GM12878 (cell line): Measurements from ENCODE around the gene TFDP1. TPM values are rescaled to one million over a fixed set of nuclear protein-coding genes. Genes with fewer than 3 reads are reported as not detected.

Source experiments
- ATAC-seq: fragments of 200-7000 bp; cut with Tn5 transposase; 3 replicates; pipeline ENCODE4 v1.9.1; 2020; ENCODE audit warnings: mild to moderate bottlenecking, moderate library complexity
- BruUV-seq: library from RNA; stranded (reverse); fragments of 400-500 nt; replicated peaks from 2 replicates; lab custom pipeline; 2021; lab: Mats Ljungman, UMichigan
- CTCF ChIA-PET: fragments of 300-600 bp; sonication (Branson Sonifier 250); formaldehyde crosslinking; extraction: SDS; loops from one replicate; lab custom pipeline; 2021; ENCODE audit warnings: inconsistent platforms; lab: Yijun Ruan, JAX
- POLR2A ChIA-PET: fragments of 350-600 bp; formaldehyde crosslinking; extraction: SDS; loops from one replicate; lab custom pipeline; 2021; ENCODE audit warnings: inconsistent platforms; lab: Charles Lee
- RAD21 ChIA-PET: fragments of 300-600 bp; sonication (Branson Sonifier 250); formaldehyde crosslinking; loops from one replicate; lab custom pipeline; 2023; ENCODE audit warnings: antibody characterized with exemption; ENCODE audit not compliant: unreplicated experiment; lab: Charles Lee
- SMC1A ChIA-PET: fragments of 300-600 bp; sonication (Branson Sonifier 250); formaldehyde crosslinking; loops from one replicate; lab custom pipeline; 2023; ENCODE audit not compliant: unreplicated experiment, uncharacterized antibody; lab: Charles Lee
- DNase-seq: peaks from one replicate; pipeline ENCODE4 v3.0.0-alpha.2; 2011; ENCODE audit warnings: low read depth, low spot score
- FAIRE-seq: peaks from 3 replicates; lab custom pipeline; 2011; peaks lifted over from hg19 to GRCh38; lab: Jason Lieb, UNC
- H2AFZ ChIP-seq: 2 replicates; pipeline ENCODE4 v1.6.0; 2011; ENCODE audit warnings: low read depth, low read length, control low read depth; ENCODE audit not compliant: control insufficient read depth
- H3K27ac ChIP-seq: 2 replicates; pipeline ENCODE4 v1.5.1; 2011; ENCODE audit warnings: control low read depth; ENCODE audit not compliant: control insufficient read depth, insufficient read depth
- H3K27me3 ChIP-seq, 2 experiments: replicated peaks in 1 of 2; 2 replicates each; pipeline versions ENCODE4 v1.6.0 to v1.6.1; 2011; ENCODE audit warnings: low read length in 1 of 2; ENCODE audit not compliant: control insufficient read depth in 2 of 2, insufficient read depth in 2 of 2
- H3K36me3 ChIP-seq, 2 experiments: 2 replicates each; pipeline ENCODE4 v1.5.1; 2011; ENCODE audit warnings: low read length in 1 of 2; ENCODE audit not compliant: control insufficient read depth in 2 of 2, insufficient read depth in 2 of 2
- H3K4me1 ChIP-seq: 2 replicates; pipeline ENCODE4 v1.6.1; 2011; ENCODE audit warnings: mild to moderate bottlenecking, low read length, moderate library complexity, mixed read lengths; ENCODE audit not compliant: control insufficient read depth, insufficient read depth
- H3K4me2 ChIP-seq: 2 replicates; pipeline ENCODE4 v1.6.0; 2011; ENCODE audit warnings: control low read depth; ENCODE audit not compliant: control insufficient read depth, insufficient read depth
- H3K4me3 ChIP-seq: fragments of 200-600 bp; sonication (generic); 2 replicates; pipeline ENCODE4 v1.5.1; 2016
- H3K79me2 ChIP-seq: 2 replicates; pipeline ENCODE4 v1.6.0; 2011; ENCODE audit warnings: low read length; ENCODE audit not compliant: control insufficient read depth, insufficient read depth
- H3K9ac ChIP-seq: 2 replicates; pipeline ENCODE4 v1.8.0; 2011; ENCODE audit warnings: low read length, control low read depth, mixed read lengths; ENCODE audit not compliant: control insufficient read depth, insufficient read depth
- H3K9me3 ChIP-seq: replicated peaks from 3 replicates; pipeline ENCODE4 v1.5.1; 2011; ENCODE audit warnings: mild to moderate bottlenecking, low read length; ENCODE audit not compliant: control insufficient read depth, insufficient read depth
- H4K20me1 ChIP-seq: 2 replicates; pipeline ENCODE4 v1.6.0; 2011; ENCODE audit not compliant: control insufficient read depth, insufficient read depth
- CBFB ChIP-seq: IDR thresholded peaks from 2 replicates; pipeline ENCODE4 v1.6.1; 2016; ENCODE audit warnings: antibody characterized with exemption, low read depth
- CHD2 ChIP-seq: IDR thresholded peaks from 2 replicates; pipeline ENCODE4 v1.6.1; 2011; ENCODE audit warnings: low read depth, low read length, improper control_type of control experiment, borderline replicate concordance
- HDAC2 ChIP-seq: fragments of 200-600 bp; sonication (generic); IDR thresholded peaks from 2 replicates; pipeline ENCODE4 v1.6.1; 2017
- MXI1 ChIP-seq: fragments of 150-350 bp; IDR thresholded peaks from 2 replicates; pipeline ENCODE4 v1.6.1; 2011; ENCODE audit warnings: low read depth, mild to moderate bottlenecking, inconsistent platforms, low read length, improper control_type of control experiment
- RBBP5 ChIP-seq: fragments of 200-600 bp; sonication (generic); conservative IDR thresholded peaks from 2 replicates; pipeline ENCODE4 v1.6.1; 2016
- SIX5 ChIP-seq: IDR thresholded peaks from 2 replicates; pipeline ENCODE4 v1.6.1; 2011; ENCODE audit warnings: mild to moderate bottlenecking, low read depth, low read length, moderate library complexity; ENCODE audit not compliant: severe bottlenecking
- SMAD5 ChIP-seq: IDR thresholded peaks from 2 replicates; pipeline ENCODE4 v1.6.1; 2016; ENCODE audit warnings: antibody characterized with exemption, low read depth
- TCF12 ChIP-seq: IDR thresholded peaks from 2 replicates; pipeline ENCODE4 v1.6.1; 2011; ENCODE audit warnings: low read depth, mild to moderate bottlenecking, low read length
- TCF7 ChIP-seq: IDR thresholded peaks from 2 replicates; pipeline ENCODE4 v1.6.1; 2014; ENCODE audit warnings: antibody characterized with exemption, borderline replicate concordance
- WGBS: methylation state at CpG from one replicate; pipeline ENCODE4 v1.1.6; 2016; ENCODE audit warnings: low lambda C conversion rate; ENCODE audit not compliant: insufficient replicate concordance, insufficient coverage; ENCODE audit errors: missing lambda C conversion rate; 5-methylcytosine and 5-hydroxymethylcytosine counted together
- in situ Hi-C: fragments of 300-500 bp; cut with MboI; formaldehyde crosslinking; loops from 9 replicates; pipeline ENCODE4 v1.14.3; 2018; ENCODE audit warnings: mixed read lengths
- intact Hi-C: fragments of 100-400 bp; cut with micrococcal nuclease; formaldehyde crosslinking; loops from one replicate; pipeline ENCODE4 v1.14.2; 2022; ENCODE audit not compliant: unreplicated experiment
- polyA plus RNA-seq, 11 experiments: library from polyadenylated mRNA; depleted of rRNA in 4 of 11; unstranded in 6 of 11; stranded (reverse) in 5 of 11; fragments of >200 nt; fragmentation: Nextera tagmentation in 4 of 11; fragmentation: Illumina TruSeq in 1 of 11; extraction: Ambion mirVana in 4 of 11; extraction: Trizol in 1 of 11; gene quantifications; 1 replicate in 1 of 11; 2 replicates in 10 of 11; pipeline versions ENCODE4 v1.2.1 to v1.2.3, GENCODE V29; 2011 to 2016; ENCODE audit warnings: inconsistent platforms in 2 of 11, missing spikeins in 2 of 11, low read depth in 1 of 11
- total RNA-seq, 4 experiments: library from RNA; depleted of rRNA in 3 of 4; stranded (reverse); fragments of >200 nt in 3 of 4; fragmentation: Illumina TruSeq in 1 of 4; extraction: Trizol in 1 of 4; gene quantifications; 2 replicates each; pipeline versions ENCODE4 v1.2.1 to v1.2.3, GENCODE V29; 2013 to 2021
- TF ChIP-seq, protein P1 (sequence below): IDR thresholded peaks from 2 replicates; pipeline ENCODE4 v1.6.1; 2012; ENCODE audit warnings: low read length, inconsistent platforms
- TF ChIP-seq, protein P2 (sequence below): fragments of 450-650 bp; IDR thresholded peaks from 2 replicates; pipeline ENCODE4 v1.6.1; 2016; ENCODE audit warnings: mild to moderate bottlenecking

The TFDP1 gene
- total and polyA plus RNA-seq, 10 of the 15 experiments (the other 5 are each of a cell fraction or from before 2014, with no cell fraction given) = 37.7 to 254 (median 119) TPM

DNA sequence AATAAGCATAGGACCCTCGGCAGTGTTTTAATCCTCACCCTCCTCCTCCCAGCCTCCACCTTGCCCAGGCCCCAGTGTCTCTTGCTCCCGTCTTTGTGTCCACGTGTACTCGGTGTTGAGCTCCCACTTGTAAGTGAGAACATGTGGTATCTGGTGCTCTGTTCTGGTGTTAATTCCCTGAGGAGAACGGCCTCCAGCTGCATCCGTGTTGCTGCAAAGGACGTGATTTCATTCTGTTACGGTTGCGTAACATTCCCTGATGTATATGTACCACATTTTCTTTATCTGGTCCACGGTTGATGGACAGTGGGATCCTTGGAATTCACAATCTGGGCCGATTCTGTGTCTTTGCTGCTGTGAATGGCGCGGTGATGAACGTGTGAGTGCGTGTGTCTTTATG, 44.7 kb upstream of the TFDP1 start:
- Histone ChIP-seq H3K4me1 (no peaks in the 10 kb centered on the region), H3K4me2 (no peak overlapping the region), H3K27ac (no peak overlapping the region), H3K9ac (no peak overlapping the region), H3K36me3 (peaks cover 2% of the 10 kb centered on the region in 2 experiments; a peak in 2 of 4 replicates), H3K27me3 (no peaks in the 10 kb centered on the region), H2AFZ (no peak overlapping the region), H3K79me2 (no peaks in the 10 kb centered on the region), H3K9me3 (no peaks in the 10 kb centered on the region; the same call in 2 of the 3 replicates), H4K20me1 (no peaks in the 10 kb centered on the region), H3K4me3 (no peak overlapping the region)
- ChIA-PET SMC1A (no interaction called here), CTCF (no interaction called here), POLR2A (no interaction called here), RAD21 (no interaction called here)
- TF ChIP-seq TCF12 = no peak
- TF ChIP-seq, protein P1, sequence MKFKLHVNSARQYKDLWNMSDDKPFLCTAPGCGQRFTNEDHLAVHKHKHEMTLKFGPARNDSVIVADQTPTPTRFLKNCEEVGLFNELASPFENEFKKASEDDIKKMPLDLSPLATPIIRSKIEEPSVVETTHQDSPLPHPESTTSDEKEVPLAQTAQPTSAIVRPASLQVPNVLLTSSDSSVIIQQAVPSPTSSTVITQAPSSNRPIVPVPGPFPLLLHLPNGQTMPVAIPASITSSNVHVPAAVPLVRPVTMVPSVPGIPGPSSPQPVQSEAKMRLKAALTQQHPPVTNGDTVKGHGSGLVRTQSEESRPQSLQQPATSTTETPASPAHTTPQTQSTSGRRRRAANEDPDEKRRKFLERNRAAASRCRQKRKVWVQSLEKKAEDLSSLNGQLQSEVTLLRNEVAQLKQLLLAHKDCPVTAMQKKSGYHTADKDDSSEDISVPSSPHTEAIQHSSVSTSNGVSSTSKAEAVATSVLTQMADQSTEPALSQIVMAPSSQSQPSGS = no peak
- no peak for TF ChIP-seq CHD2
- no peak for TF ChIP-seq SMAD5
- no peak for TF ChIP-seq TCF7
- TF ChIP-seq HDAC2 = no peak
- no peak for TF ChIP-seq CBFB
- no peak for TF ChIP-seq RBBP5
- TF ChIP-seq SIX5 = no peak
- TF ChIP-seq, protein P2, sequence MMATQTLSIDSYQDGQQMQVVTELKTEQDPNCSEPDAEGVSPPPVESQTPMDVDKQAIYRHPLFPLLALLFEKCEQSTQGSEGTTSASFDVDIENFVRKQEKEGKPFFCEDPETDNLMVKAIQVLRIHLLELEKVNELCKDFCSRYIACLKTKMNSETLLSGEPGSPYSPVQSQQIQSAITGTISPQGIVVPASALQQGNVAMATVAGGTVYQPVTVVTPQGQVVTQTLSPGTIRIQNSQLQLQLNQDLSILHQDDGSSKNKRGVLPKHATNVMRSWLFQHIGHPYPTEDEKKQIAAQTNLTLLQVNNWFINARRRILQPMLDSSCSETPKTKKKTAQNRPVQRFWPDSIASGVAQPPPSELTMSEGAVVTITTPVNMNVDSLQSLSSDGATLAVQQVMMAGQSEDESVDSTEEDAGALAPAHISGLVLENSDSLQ = no peak
- no peak for TF ChIP-seq MXI1
- ATAC-seq (no peak), DNase-seq (no peak), FAIRE-seq (no peak)
- in situ Hi-C loops = no loop called here
- intact Hi-C loops = no loop called here
- whole genome bisulfite sequencing = 97% methylated on average over 15 of the region's 15 CpGs
- no TSS peak for BruUV-seq
